ENCODE results near the gene PDE2A. TPM values are rescaled to one million over a fixed set of nuclear protein-coding genes. Genes with fewer than 3 reads are reported as not detected.

Gene PDE2A
- total and polyA plus RNA-seq, 8 donors = 3.5 to 548 (median 25.9) TPM

GRCh38 chr11:72686639-72687220, 12.5 kb upstream of the PDE2A start:
- H3K27ac ChIP-seq = peak overlapping the region in 4 of 5 donors; percentile 13 to 71 (median 62)
- no peak for DNase-seq
- 80 to 91% (median 84%) methylated on average over 8 of the region's 8 CpGs for WGBS, 5 donors
- H3K27me3 ChIP-seq = no peaks in the 10 kb centered on the region
- H3K4me1 ChIP-seq = peaks cover 6 to 36% (median 12%) of the 10 kb centered on the region in 4 donors
- H3K36me3 ChIP-seq = peaks cover 33 to 90% (median 83%) of the 10 kb centered on the region in 4 donors
- H3K9me3 ChIP-seq = no peaks in the 10 kb centered on the region
- no peak for TF ChIP-seq EP300 (IDR thresholded peaks at IDR 0.05)
- TF ChIP-seq CTCF (IDR thresholded peaks at IDR 0.05) = no peak
- no peak for TF ChIP-seq POLR2AphosphoS5 (IDR thresholded peaks at IDR 0.05)
- TF ChIP-seq POLR2A (IDR thresholded peaks at IDR 0.05) = no peak
- no peak overlapping the region for H3K4me3 ChIP-seq
- intact Hi-C loops (cut with DNase I; ENCODE audit: low total_unique reads) = no loop called here

GRCh38 chr11:72685560-72686480, 11.6 kb upstream of the PDE2A start:
- WGBS, 5 donors = 70 to 78% (median 75%) methylated on average over 20 to 24 of the region's 24 CpGs
- DNase-seq = peak in 1 of 2 donors; percentile 73
- Histone ChIP-seq H3K27ac (peak overlapping the region in 4 of 5 donors; percentile 35 to 71 (median 62)), H3K9me3 (no peaks in the 10 kb centered on the region), H3K27me3 (peaks cover 0 to 4% (median 0%) of the 10 kb centered on the region in 3 donors), H3K4me1 (peaks cover 6 to 36% (median 15%) of the 10 kb centered on the region in 4 donors), H3K36me3 (peaks cover 26 to 81% (median 74%) of the 10 kb centered on the region in 4 donors), H3K4me3 (no peak overlapping the region)
- intact Hi-C loops (cut with DNase I; ENCODE audit: low total_unique reads) = no loop called here
- TF ChIP-seq CTCF (IDR thresholded peaks at IDR 0.05) (no peak), POLR2AphosphoS5 (IDR thresholded peaks at IDR 0.05) (peak in 1 of 3 donors; percentile 21)

GRCh38 chr11:72684236-72684912, 10.2 kb upstream of the PDE2A start:
- Histone ChIP-seq H3K4me1 (peaks cover 6 to 34% (median 16%) of the 10 kb centered on the region in 4 donors), H3K27ac (peak overlapping the region in 4 of 5 donors; percentile 16 to 71 (median 48))
- WGBS, 5 donors = 29 to 64% (median 55%) methylated on average over 2 to 9 of the region's 9 CpGs

More at GRCh38 chr11:72684236-72684912, 10.2 kb upstream of the PDE2A start:
- peaks cover 20 to 67% (median 60%) of the 10 kb centered on the region in 4 donors for H3K36me3 ChIP-seq
- H3K9me3 ChIP-seq = no peaks in the 10 kb centered on the region
- peaks cover 0 to 19% (median 7%) of the 10 kb centered on the region in 3 donors for H3K27me3 ChIP-seq
- peak in 5 of 7 experiments; percentile 6 to 50 (median 43) for TF ChIP-seq CTCF (IDR thresholded peaks at IDR 0.05)
- TF ChIP-seq EP300 (IDR thresholded peaks at IDR 0.05) = no peak
- intact Hi-C loops (cut with DNase I; ENCODE audit: low total_unique reads) = no loop called here
- DNase-seq = peak; percentile 68 to 76
- no peak overlapping the region for H3K4me3 ChIP-seq
